K562 (cell line): ENCODE results near the gene SPATA32. TPM values are rescaled to one million over a fixed set of nuclear protein-coding genes. Genes with fewer than 3 reads are reported as not detected.

ENCODE experiments used
- CBX1 ChIP-seq: sonication (generic); IDR thresholded peaks from 2 replicates; pipeline ENCODE4 v1.6.1; 2016; ENCODE audit warnings: antibody characterized with exemption, low read depth, mild to moderate bottlenecking
- ELF1 ChIP-seq: fragments of 200-800 bp; sonication (Bioruptor generic); IDR thresholded peaks from 2 replicates; pipeline ENCODE4 v1.6.1; 2016; ENCODE audit warnings: missing genetic modification characterization, missing compliant biosample characterization
- ESRRA ChIP-seq: fragments of 450-650 bp; IDR thresholded peaks from 2 replicates; pipeline ENCODE4 v1.6.1; 2014; ENCODE audit warnings: low read depth, mild to moderate bottlenecking, moderate library complexity, borderline replicate concordance
- ETV5 ChIP-seq: sonication (generic); formaldehyde crosslinking; IDR thresholded peaks from 2 replicates; pipeline ENCODE4 v1.4.0; 2020; ENCODE audit warnings: low read depth, mild to moderate bottlenecking, missing genetic modification reagents
- GABPA ChIP-seq: fragments of 200-800 bp; sonication (Bioruptor generic); conservative IDR thresholded peaks from 2 replicates; pipeline ENCODE4 v1.6.1; 2016; ENCODE audit warnings: low read depth, missing genetic modification characterization, missing compliant biosample characterization
- JUND ChIP-seq, 2 experiments: IDR thresholded peaks; 2 replicates in 1 of 2; 3 replicates in 1 of 2; pipeline ENCODE4 v1.6.1; 2011; ENCODE audit warnings: borderline replicate concordance in 2 of 2, low read depth in 2 of 2, low read length in 2 of 2, improper control_type of control experiment in 1 of 2, missing biosample characterization in 1 of 2, missing genetic modification characterization in 1 of 2, missing genetic modification reagents in 1 of 2
- KLF6 ChIP-seq: fragments of 250-450 bp; sonication (Bioruptor Pico); IDR thresholded peaks from 2 replicates; pipeline ENCODE4 v1.4.0; 2020; ENCODE audit warnings: mild to moderate bottlenecking, moderate library complexity, borderline replicate concordance
- MCM3 ChIP-seq: fragments of 450-650 bp; IDR thresholded peaks from 2 replicates; pipeline ENCODE4 v1.6.1; 2016
- MXD1 ChIP-seq: fragments of 250-450 bp; sonication (Bioruptor Pico); IDR thresholded peaks from 2 replicates; pipeline ENCODE4 v1.8.0; 2021; ENCODE audit warnings: borderline replicate concordance, mild to moderate bottlenecking, moderate library complexity; ENCODE audit not compliant: poor library complexity, severe bottlenecking
- NKRF ChIP-seq: fragments of 450-650 bp; IDR thresholded peaks from 2 replicates; pipeline ENCODE4 v1.6.1; 2016; ENCODE audit warnings: borderline replicate concordance
- NRF1 ChIP-seq, 2 experiments: fragments of 450-650 bp; IDR thresholded peaks in 1 of 2; conservative IDR thresholded peaks in 1 of 2; 2 replicates each; pipeline ENCODE4 v1.6.1; 2014; ENCODE audit warnings: mild to moderate bottlenecking in 2 of 2
- PURB ChIP-seq: sonication (generic); formaldehyde crosslinking; IDR thresholded peaks from 2 replicates; pipeline ENCODE4 v1.9.0; 2021; ENCODE audit warnings: low read depth, mild to moderate bottlenecking, missing genetic modification reagents
- PYGO2 ChIP-seq: fragments of 450-650 bp; IDR thresholded peaks from 2 replicates; pipeline ENCODE4 v1.6.1; 2016; ENCODE audit warnings: mild to moderate bottlenecking, missing genetic modification characterization, moderate library complexity, missing compliant biosample characterization
- RNF2 ChIP-seq: sonication (generic); IDR thresholded peaks from 2 replicates; pipeline ENCODE4 v1.6.1; 2016
- SMAD4 ChIP-seq: fragments of 250-450 bp; sonication (Bioruptor Pico); conservative IDR thresholded peaks from 2 replicates; pipeline ENCODE4 v1.8.0; 2021; ENCODE audit warnings: inconsistent platforms, mild to moderate bottlenecking, moderate library complexity
- TAF1 ChIP-seq: IDR thresholded peaks from 2 replicates; pipeline ENCODE4 v1.6.1; 2011; ENCODE audit warnings: mild to moderate bottlenecking, low read length, moderate library complexity; ENCODE audit not compliant: insufficient read depth, control insufficient read depth, severe bottlenecking; ENCODE audit errors: extremely low read depth
- TOE1 ChIP-seq, 2 experiments: fragments of 450-650 bp in 1 of 2; sonication (generic) in 1 of 2; formaldehyde crosslinking in 1 of 2; IDR thresholded peaks; 2 replicates each; pipeline versions ENCODE4 v1.7.1 to v1.8.0; 2016 to 2022; ENCODE audit warnings: borderline replicate concordance in 2 of 2, mild to moderate bottlenecking in 2 of 2, antibody characterized with exemption in 1 of 2, inconsistent platforms in 1 of 2, low read depth in 1 of 2, missing genetic modification reagents in 1 of 2, moderate library complexity in 1 of 2
- TRIM24 ChIP-seq, 2 experiments: fragments of 450-650 bp; IDR thresholded peaks; 2 replicates each; pipeline ENCODE4 v1.6.1; 2016
- U2AF2 ChIP-seq: fragments of 200-400 bp; formaldehyde crosslinking; optimal IDR thresholded peaks from 2 replicates; pipeline ENCODE3; 2017; ENCODE audit warnings: low read depth, mild to moderate bottlenecking, low read length
- YY1 ChIP-seq, 3 experiments: IDR thresholded peaks; 2 replicates each; pipeline ENCODE4 v1.6.1; 2011; ENCODE audit warnings: low read length in 2 of 3, mild to moderate bottlenecking in 2 of 3, moderate library complexity in 2 of 3, borderline replicate concordance in 1 of 3, control low read depth in 1 of 3, low read depth in 1 of 3; ENCODE audit not compliant: insufficient read depth in 3 of 3, insufficient replicate concordance in 2 of 3, control insufficient read depth in 1 of 3, insufficient read length in 1 of 3; ENCODE audit errors: extremely low read depth in 1 of 3
- ZFP36 ChIP-seq: fragments of 150-350 bp; IDR thresholded peaks from 2 replicates; pipeline ENCODE4 v1.6.1; 2018; ENCODE audit warnings: low read length, low read depth; ENCODE audit not compliant: partially characterized antibody
- ZNF165 ChIP-seq: fragments of 250-450 bp; sonication (Bioruptor Pico); IDR thresholded peaks from 2 replicates; pipeline ENCODE4 v1.4.0; 2020; ENCODE audit warnings: borderline replicate concordance
- ZNF316 ChIP-seq: fragments of 450-650 bp; IDR thresholded peaks from 2 replicates; pipeline ENCODE4 v1.6.1; 2016
- ZNF431 ChIP-seq: sonication (generic); formaldehyde crosslinking; IDR thresholded peaks from 2 replicates; pipeline ENCODE4 v1.8.0; 2022; ENCODE audit warnings: mild to moderate bottlenecking, missing genetic modification reagents
- ZNF586 ChIP-seq: fragments of 450-650 bp; formaldehyde crosslinking; conservative IDR thresholded peaks from 2 replicates; pipeline ENCODE4 v1.4.0; 2020; ENCODE audit warnings: mild to moderate bottlenecking, moderate library complexity
- ZSCAN29 ChIP-seq: fragments of 450-650 bp; IDR thresholded peaks from 2 replicates; pipeline ENCODE4 v1.6.1; 2017
- polyA plus RNA-seq, 8 experiments: library from polyadenylated mRNA; depleted of rRNA in 4 of 8; stranded (reverse) in 5 of 8; unstranded in 3 of 8; fragments of >200 nt; fragmentation: Nextera tagmentation in 2 of 8; fragmentation: Illumina TruSeq in 1 of 8; extraction: Ambion mirVana in 2 of 8; extraction: Trizol in 1 of 8; gene quantifications; 2 replicates each; pipeline versions ENCODE4 v1.2.1 to v1.2.3, GENCODE V29; 2011 to 2014; ENCODE audit warnings: inconsistent platforms in 1 of 8, missing spikeins in 1 of 8
- total RNA-seq, 7 experiments: library from RNA; depleted of rRNA in 6 of 7; stranded (reverse); fragments of >200 nt in 6 of 7; fragmentation: Illumina TruSeq in 2 of 7; extraction: Trizol in 2 of 7; gene quantifications; 2 replicates each; pipeline versions ENCODE4 v1.2.1 to v1.2.3, GENCODE V29; 2011 to 2021; ENCODE audit warnings: low replicate concordance in 1 of 7

SPATA32 gene
- total and polyA plus RNA-seq, 9 of the 15 experiments (the other 6 are each of a cell fraction or from before 2014, with no cell fraction given): 0.03 to 0.06 TPM; not detected in 7

- TF ChIP-seq MXD1 (CRISPR knock-in tag) (no peak), MCM3 (no peak), JUND (IDR thresholded peaks at IDR 0.05; ENCODE audit: borderline replicate concordance, low read depth, low read length) (peak; percentile 61), JUND (tag; IDR thresholded peaks at IDR 0.05; ENCODE audit: borderline replicate concordance, low read depth, low read length) (peak; percentile 54; the same call in 1 of the 3 replicates), ZNF586 (CRISPR knock-in tag) (no peak), SMAD4 (CRISPR knock-in tag) (peak; percentile 79), NRF1 (conservative IDR thresholded peaks at IDR 0.05 in 1 of 2, IDR thresholded peaks at IDR 0.05 in 1 of 2) (peak in 1 of 2 experiments; percentile 19; a peak in 1 of 4 replicates), ETV5 (CRISPR knock-in tag) (peak; percentile 94; the same call in 1 of the 2 replicates), PYGO2 (tag) (no peak), YY1 (IDR thresholded peaks at IDR 0.05; ENCODE audit: borderline replicate concordance in 1 of 3, control insufficient read depth in 1 of 3, extremely low read depth in 1 of 3, insufficient read depth in 3 of 3, insufficient read length in 1 of 3, insufficient replicate concordance in 2 of 3, low read depth in 1 of 3, low read length in 2 of 3) (peak in 2 of 3 experiments; percentile 47 to 57), ELF1 (tag) (peak; percentile 68; the same call in 1 of the 2 replicates), ZSCAN29 (no peak), ZNF165 (CRISPR knock-in tag) (no peak), ZNF431 (CRISPR knock-in tag) (peak; percentile 66; the same call in 1 of the 2 replicates), PURB (CRISPR knock-in tag) (no peak), TAF1 (peak; percentile 90), ZFP36 (no peak), KLF6 (CRISPR knock-in tag) (peak; percentile 28; the same call in 1 of the 2 replicates), GABPA (peak; percentile 76), ZNF316 (0 out of 2 replicates have a peak, but pooled peaks have one; percentile 9), CBX1 (peak; percentile 77; the same call in 1 of the 2 replicates), NKRF (peak; percentile 37; the same call in 1 of the 2 replicates), U2AF2 (no peak), RNF2 (peak; percentile 96), TOE1 (IDR thresholded peaks at IDR 0.05; ENCODE audit: borderline replicate concordance) (peak; percentile 64; the same call in 1 of the 2 replicates), TOE1 (CRISPR knock-in tag; IDR thresholded peaks at IDR 0.05; ENCODE audit: borderline replicate concordance, low read depth) (no peak), TRIM24 (IDR thresholded peaks at IDR 0.05) (peak in 1 of 2 experiments; percentile 62; a peak in 2 of 4 replicates), ESRRA (peak; percentile 62; the same call in 1 of the 2 replicates)
These were observed 35.8 kb downstream of the SPATA32 start (continued) for GRCh38 chr17:45225964-45226530.
